ENCODE measurements around the gene OCA2.
"Not testable (repeated sequence)": the region's sequence is repeated elsewhere in the genome, so short reads cannot be mapped to it uniquely, and the experiment has no call there.

The OCA2 gene

GRCh38 chr15:27958911-27959578 lies 140.1 kb downstream of the OCA2 start:
- no peak for FAIRE-seq
- DNase-seq (ENCODE audit: low spot score) = no peak

GRCh38 chr15:27956285-27956684 lies 142.8 kb downstream of the OCA2 start:
- DNase-seq (ENCODE audit: low spot score) (no peak), FAIRE-seq (no peak)

- DNase-seq (ENCODE audit: low spot score) (no peak), FAIRE-seq (no peak)
These were observed 144.0 kb downstream of the OCA2 start for GRCh38 chr15:27955087-27955486.

- not testable (repeated sequence) for FAIRE-seq; DNase-seq (ENCODE audit: low spot score)
These were observed 146.5 kb downstream of the OCA2 start for GRCh38 chr15:27952593-27952992.

GRCh38 chr15:27951191-27951890 lies 147.8 kb downstream of the OCA2 start:
- DNase-seq (ENCODE audit: low spot score) (no peak), FAIRE-seq (no peak)

- FAIRE-seq = no peak
- no peak for DNase-seq (ENCODE audit: low spot score)
These were observed 150.0 kb downstream of the OCA2 start for GRCh38 chr15:27949089-27949488.

- DNase-seq (ENCODE audit: low spot score) = no peak
- no peak for FAIRE-seq
These were observed 159.9 kb downstream of the OCA2 start for GRCh38 chr15:27939246-27939645.

GRCh38 chr15:27937851-27938250 lies 161.3 kb downstream of the OCA2 start:
- DNase-seq (ENCODE audit: low spot score) (no peak), FAIRE-seq (no peak)

GRCh38 chr15:27936164-27936563 lies 163.0 kb downstream of the OCA2 start:
- DNase-seq (ENCODE audit: low spot score) = no peak
- no peak for FAIRE-seq

- FAIRE-seq (no peak), DNase-seq (ENCODE audit: low spot score) (no peak)
These were observed 163.8 kb downstream of the OCA2 start for GRCh38 chr15:27935328-27935727.

GRCh38 chr15:27934782-27935181 lies 164.3 kb downstream of the OCA2 start:
- no peak for DNase-seq (ENCODE audit: low spot score)
- no peak for FAIRE-seq

- DNase-seq (ENCODE audit: low spot score) = no peak
- no peak for FAIRE-seq
These were observed 165.6 kb downstream of the OCA2 start for GRCh38 chr15:27933562-27933961.

GRCh38 chr15:27932600-27932999 lies 166.5 kb downstream of the OCA2 start:
- DNase-seq (ENCODE audit: low spot score) (no peak), FAIRE-seq (no peak)

GRCh38 chr15:27928386-27928785 lies 170.7 kb downstream of the OCA2 start:
- FAIRE-seq = no peak
- DNase-seq (ENCODE audit: low spot score) = no peak

- FAIRE-seq = no peak
- DNase-seq (ENCODE audit: low spot score) = no peak
These were observed 186.8 kb downstream of the OCA2 start for GRCh38 chr15:27912283-27912682.

- FAIRE-seq = no peak
- DNase-seq (ENCODE audit: low spot score) = no peak
These were observed 192.3 kb downstream of the OCA2 start for GRCh38 chr15:27906802-27907201.

GRCh38 chr15:27903405-27903804 lies 195.7 kb downstream of the OCA2 start:
- DNase-seq (ENCODE audit: low spot score) (no peak), FAIRE-seq (no peak)

- no peak for DNase-seq (ENCODE audit: low spot score)
- no peak for FAIRE-seq
These were observed 196.3 kb downstream of the OCA2 start for GRCh38 chr15:27902680-27903385.

- DNase-seq (ENCODE audit: low spot score) (no peak), FAIRE-seq (no peak)
These were observed 199.4 kb downstream of the OCA2 start for GRCh38 chr15:27899583-27900285.

- DNase-seq (ENCODE audit: low spot score) = no peak
- FAIRE-seq = no peak
These were observed 201.6 kb downstream of the OCA2 start for GRCh38 chr15:27897481-27897880.

- no peak for FAIRE-seq
These were observed 204.5 kb downstream of the OCA2 start for GRCh38 chr15:27894645-27895044.

GRCh38 chr15:27889258-27889657 lies 209.9 kb downstream of the OCA2 start:
- DNase-seq (ENCODE audit: low spot score) (no peak), FAIRE-seq (no peak)

More at GRCh38 chr15:27894645-27895044, 204.5 kb downstream of the OCA2 start:
- no peak for DNase-seq (ENCODE audit: low spot score)
